Mesenchymal stem cell (in vitro differentiated cells and primary cell): Measurements from ENCODE around the gene LDLRAD2.
A peak's percentile ranks its signal among the peaks of the same experiment; 100 is the strongest.

Source experiments
- DNase-seq: peaks from one replicate; pipeline ENCODE4 v3.0.0-alpha.2; 2013
- H2AFZ ChIP-seq: one replicate; pipeline ENCODE4 v1.6.1; 2013; ENCODE audit warnings: low read depth, mild to moderate bottlenecking, control low read depth, inconsistent platforms, low read length, moderate library complexity
- H2AK5ac ChIP-seq: 2 replicates; pipeline ENCODE4 v1.6.1; 2013; ENCODE audit warnings: low read length, moderate library complexity, mild to moderate bottlenecking, inconsistent platforms; ENCODE audit not compliant: severe bottlenecking
- H2BK120ac ChIP-seq: one replicate; pipeline ENCODE4 v1.6.1; 2013; ENCODE audit warnings: low read depth, mild to moderate bottlenecking, inconsistent platforms, low read length, moderate library complexity
- H2BK12ac ChIP-seq, 2 experiments: one replicate each; pipeline ENCODE4 v1.6.1; 2013; ENCODE audit warnings: inconsistent platforms in 2 of 2, low read length in 2 of 2, mild to moderate bottlenecking in 2 of 2, moderate library complexity in 2 of 2, control low read depth in 1 of 2
- H2BK15ac ChIP-seq: one replicate; pipeline ENCODE4 v1.6.1; 2013; ENCODE audit warnings: mild to moderate bottlenecking, low read depth, inconsistent platforms; ENCODE audit not compliant: poor library complexity, severe bottlenecking
- H2BK5ac ChIP-seq: 2 replicates; pipeline ENCODE4 v1.6.1; 2013; ENCODE audit warnings: low read depth, mild to moderate bottlenecking, low read length, control low read depth, inconsistent platforms; ENCODE audit not compliant: poor library complexity, severe bottlenecking
- H3K14ac ChIP-seq, 2 experiments: one replicate each; pipeline ENCODE4 v1.6.1; 2013; ENCODE audit warnings: inconsistent platforms in 2 of 2, low read length in 2 of 2, control low read depth in 1 of 2, mild to moderate bottlenecking in 1 of 2, moderate library complexity in 1 of 2
- H3K18ac ChIP-seq, 2 experiments: one replicate each; pipeline ENCODE4 v1.6.1; 2013; ENCODE audit warnings: inconsistent platforms in 2 of 2, low read length in 2 of 2, control low read depth in 1 of 2, low read depth in 1 of 2, mild to moderate bottlenecking in 1 of 2
- H3K23ac ChIP-seq, 2 experiments: one replicate each; pipeline ENCODE4 v1.6.1; 2013; ENCODE audit warnings: inconsistent platforms in 2 of 2, low read length in 2 of 2, mild to moderate bottlenecking in 2 of 2, moderate library complexity in 2 of 2, control low read depth in 1 of 2
- H3K27ac ChIP-seq: 2 replicates; pipeline ENCODE4 v1.5.1; 2013; ENCODE audit warnings: mild to moderate bottlenecking, moderate library complexity, low read length, control low read depth, inconsistent platforms; ENCODE audit not compliant: poor library complexity, severe bottlenecking
- H3K27me3 ChIP-seq, 2 experiments: 2 replicates each; pipeline versions ENCODE4 v1.6.1 to v1.7.0; 2013; ENCODE audit warnings: low read length in 2 of 2, mild to moderate bottlenecking in 2 of 2, moderate library complexity in 2 of 2, control low read depth in 1 of 2, inconsistent platforms in 1 of 2; ENCODE audit not compliant: control insufficient read depth in 1 of 2, insufficient read depth in 1 of 2
- H3K36me3 ChIP-seq, 2 experiments: 2 replicates each; pipeline versions ENCODE4 v1.6.1 to v1.7.0; 2013; ENCODE audit warnings: low read length in 2 of 2, control low read depth in 1 of 2, inconsistent platforms in 1 of 2, low read depth in 1 of 2, mild to moderate bottlenecking in 1 of 2; ENCODE audit not compliant: insufficient read depth in 2 of 2, control insufficient read depth in 1 of 2
- H3K4ac ChIP-seq, 2 experiments: one replicate each; pipeline ENCODE4 v1.6.1; 2013; ENCODE audit warnings: inconsistent platforms in 2 of 2, low read length in 2 of 2, mild to moderate bottlenecking in 2 of 2, moderate library complexity in 2 of 2, control low read depth in 1 of 2, low read depth in 1 of 2
- H3K4me1 ChIP-seq: 2 replicates; pipeline ENCODE4 v1.6.1; 2013; ENCODE audit warnings: low read depth, low read length, control low read depth; ENCODE audit not compliant: control insufficient read depth, insufficient read depth
- H3K4me2 ChIP-seq: 2 replicates; pipeline ENCODE4 v1.6.1; 2013; ENCODE audit warnings: low read length, mild to moderate bottlenecking, inconsistent platforms; ENCODE audit not compliant: poor library complexity, severe bottlenecking
- H3K4me3 ChIP-seq, 2 experiments: 2 replicates each; pipeline versions ENCODE4 v1.5.1 to v1.7.0; 2013; ENCODE audit warnings: low read length in 2 of 2, mild to moderate bottlenecking in 2 of 2, control low read depth in 1 of 2, low read depth in 1 of 2; ENCODE audit not compliant: insufficient read depth in 1 of 2
- H3K79me1 ChIP-seq: replicated peaks from 2 replicates; pipeline ENCODE4 v1.6.1; 2013; ENCODE audit warnings: mild to moderate bottlenecking, control low read depth, low read length, inconsistent platforms; ENCODE audit not compliant: poor library complexity, severe bottlenecking
- H3K9ac ChIP-seq: 2 replicates; pipeline ENCODE4 v1.7.0; 2013; ENCODE audit warnings: mild to moderate bottlenecking, low read length, moderate library complexity
- H3K9me3 ChIP-seq: 2 replicates; pipeline ENCODE4 v1.7.0; 2013; ENCODE audit warnings: mild to moderate bottlenecking, low read length; ENCODE audit not compliant: control insufficient read depth
- H4K8ac ChIP-seq: one replicate; pipeline ENCODE4 v1.6.1; 2013; ENCODE audit warnings: inconsistent platforms, mild to moderate bottlenecking, low read length, moderate library complexity
- H4K91ac ChIP-seq: one replicate; pipeline ENCODE4 v1.6.1; 2013; ENCODE audit warnings: mild to moderate bottlenecking, low read length, inconsistent platforms
- WGBS: methylation state at CpG from one replicate; pipeline ENCODE4 v1.1.7; 2013; ENCODE audit warnings: mixed read lengths; 5-methylcytosine and 5-hydroxymethylcytosine counted together

LDLRAD2 gene

DNA sequence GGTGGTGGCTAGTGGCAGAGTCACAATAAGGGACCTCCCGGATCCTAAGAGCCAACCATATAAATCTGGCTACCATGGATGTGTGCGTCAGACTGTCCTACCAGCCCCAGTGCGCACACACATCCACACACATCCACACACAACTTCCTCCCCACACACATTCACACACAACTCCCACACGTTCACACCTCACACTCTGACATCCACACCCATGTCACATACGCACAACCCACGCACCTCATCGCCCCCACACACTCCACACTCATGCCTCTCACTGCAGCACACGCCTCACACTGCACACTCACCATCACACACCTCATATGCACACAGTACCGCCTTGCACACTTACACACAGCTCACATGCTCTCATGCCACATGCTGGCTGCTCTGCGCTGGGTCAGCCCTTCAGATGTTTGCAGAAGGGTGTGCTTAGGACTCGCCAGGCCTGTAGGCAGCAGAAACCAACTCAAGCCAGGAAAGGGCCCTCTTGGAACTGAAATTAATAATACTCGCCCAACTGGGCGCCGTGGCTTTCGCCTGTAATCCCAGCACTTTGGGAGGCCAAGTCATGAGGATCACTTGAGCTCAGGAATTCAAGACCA is 3.0 kb downstream of the LDLRAD2 start:
- Histone ChIP-seq H2BK120ac (no peak overlapping the region), H2BK5ac (no peak overlapping the region)

DNA sequence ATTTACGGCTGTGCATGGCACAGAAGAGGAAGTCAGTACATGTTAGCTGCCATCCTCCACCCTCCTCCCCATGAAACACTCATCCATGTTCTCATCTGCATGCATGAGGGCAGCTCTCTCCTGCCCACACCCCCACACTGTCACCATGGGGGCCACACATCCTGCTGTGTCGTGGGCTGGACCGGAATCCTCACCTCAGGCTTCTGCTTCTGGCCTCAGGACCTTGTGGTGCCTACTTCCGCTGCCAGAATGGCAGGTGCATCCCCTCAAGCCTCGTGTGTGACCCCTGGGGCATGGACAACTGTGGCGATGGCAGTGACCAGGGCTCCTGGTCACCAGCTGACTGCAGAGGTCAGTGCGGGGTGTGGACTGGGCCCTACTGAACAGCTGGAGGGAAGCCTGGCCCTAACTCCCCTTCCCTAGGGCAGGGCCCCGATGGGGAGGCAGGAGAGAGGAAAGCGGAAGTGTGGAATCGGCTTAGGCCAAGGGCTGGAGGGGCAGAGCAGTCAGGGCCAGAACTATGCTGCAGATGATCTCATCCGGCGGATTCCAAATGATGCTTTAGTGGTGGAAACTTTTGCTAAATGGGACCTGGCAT is 3.8 kb downstream of the LDLRAD2 start:
- Histone ChIP-seq H2BK5ac (no peak overlapping the region), H3K36me3 (peaks cover 10 to 15% of the 10 kb centered on the region in 2 experiments), H3K23ac (no peak overlapping the region), H3K9ac (peak overlapping the region; percentile 13), H3K18ac (no peak overlapping the region), H2BK15ac (peak overlapping the region; percentile 41), H4K91ac (no peak overlapping the region), H3K4me2 (no peak overlapping the region), H3K14ac (no peak overlapping the region), H3K4me1 (peaks cover 24% of the 10 kb centered on the region), H2BK120ac (no peak overlapping the region), H3K4ac (no peak overlapping the region), H2AFZ (no peak overlapping the region), H3K79me1 (no peaks in the 10 kb centered on the region), H4K8ac (no peak overlapping the region), H3K4me3 (no peak overlapping the region), H3K27me3 (no peaks in the 10 kb centered on the region), H2AK5ac (peak overlapping the region; percentile 80), H2BK12ac (no peak overlapping the region), H3K9me3 (no peaks in the 10 kb centered on the region), H3K27ac (peak overlapping the region; percentile 13)
- WGBS = 92% methylated on average over 12 of the region's 12 CpGs
- peak; percentile 14 for DNase-seq

More for the DNA sequence above, 3.0 kb downstream of the LDLRAD2 start:
- Histone ChIP-seq H3K36me3 (peaks cover 7 to 9% of the 10 kb centered on the region in 2 experiments), H3K4me3 (no peak overlapping the region), H2BK15ac (no peak overlapping the region), H3K9ac (no peak overlapping the region), H2AK5ac (no peak overlapping the region), H2BK12ac (no peak overlapping the region), H3K4ac (peak overlapping the region in 1 of 2 experiments; percentile 31), H3K4me2 (no peak overlapping the region), H3K79me1 (no peaks in the 10 kb centered on the region), H3K27ac (no peak overlapping the region), H2AFZ (no peak overlapping the region), H4K8ac (peak overlapping the region; percentile 89), H3K18ac (peak overlapping the region in 1 of 2 experiments; percentile 55), H3K14ac (peak overlapping the region in 1 of 2 experiments; percentile 24), H3K23ac (no peak overlapping the region), H4K91ac (no peak overlapping the region), H3K9me3 (no peaks in the 10 kb centered on the region), H3K27me3 (no peaks in the 10 kb centered on the region), H3K4me1 (peaks cover 24% of the 10 kb centered on the region)
- DNase-seq = no peak
- WGBS = 98% methylated on average over 15 of the region's 15 CpGs

DNA sequence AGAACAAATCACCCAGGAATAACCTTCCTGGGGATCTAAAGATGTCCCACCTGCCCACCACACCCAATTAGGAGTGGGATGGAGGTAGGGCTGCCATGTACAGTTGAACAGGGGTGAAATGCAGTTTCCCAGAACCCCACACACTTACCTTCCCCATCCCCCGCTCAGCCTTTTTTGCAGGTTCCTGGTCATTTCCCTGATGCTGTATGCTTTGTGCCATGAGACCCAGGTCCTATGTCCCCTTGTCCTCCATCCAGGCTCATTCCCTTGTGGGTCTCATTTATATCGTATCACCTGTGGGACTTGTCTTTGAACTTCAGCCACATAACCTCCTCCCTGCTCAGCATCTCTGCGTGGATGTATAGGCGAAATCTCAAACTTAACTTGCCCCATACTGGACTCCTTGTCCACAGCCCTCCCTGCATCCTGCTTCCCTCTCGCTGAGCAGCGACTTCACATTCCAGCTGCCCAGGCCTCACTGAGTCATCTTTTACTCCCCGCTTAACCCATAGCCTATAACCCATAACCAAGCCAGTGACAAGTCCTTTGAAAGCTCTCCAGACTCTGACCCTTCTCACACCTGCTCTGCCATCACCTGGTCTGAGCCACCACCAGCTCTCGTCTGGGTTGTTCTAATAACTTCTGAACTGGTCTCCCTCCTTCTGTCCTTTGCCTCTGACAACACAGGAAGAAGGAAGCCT is 4.7 kb downstream of the LDLRAD2 start:
- no peaks in the 10 kb centered on the region for H3K9me3 ChIP-seq
- peak overlapping the region; percentile 13 for H3K9ac ChIP-seq
- no peak overlapping the region for H2BK12ac ChIP-seq
- H2BK15ac ChIP-seq = no peak overlapping the region
- no peak overlapping the region for H2BK120ac ChIP-seq
- H3K27me3 ChIP-seq = no peaks in the 10 kb centered on the region
- H3K14ac ChIP-seq = no peak overlapping the region
- DNase-seq = peak; percentile 80
- H2AFZ ChIP-seq = no peak overlapping the region
- H2BK5ac ChIP-seq = peak overlapping the region; percentile 20
- H3K4me2 ChIP-seq = no peak overlapping the region
- H2AK5ac ChIP-seq = peak overlapping the region; percentile 77
- H3K36me3 ChIP-seq = peaks cover 19 to 24% of the 10 kb centered on the region in 2 experiments
- peak overlapping the region; percentile 54 for H4K8ac ChIP-seq
- H4K91ac ChIP-seq = peak overlapping the region; percentile 28
- H3K4me3 ChIP-seq = peak overlapping the region in 1 of 2 experiments; percentile 16
- H3K23ac ChIP-seq = no peak overlapping the region
- H3K4ac ChIP-seq = no peak overlapping the region
- H3K27ac ChIP-seq = peak overlapping the region; percentile 64
- peaks cover 24% of the 10 kb centered on the region for H3K4me1 ChIP-seq
- no peaks in the 10 kb centered on the region for H3K79me1 ChIP-seq
- no peak overlapping the region for H3K18ac ChIP-seq
- 46% methylated on average over 8 of the region's 8 CpGs for WGBS

DNA sequence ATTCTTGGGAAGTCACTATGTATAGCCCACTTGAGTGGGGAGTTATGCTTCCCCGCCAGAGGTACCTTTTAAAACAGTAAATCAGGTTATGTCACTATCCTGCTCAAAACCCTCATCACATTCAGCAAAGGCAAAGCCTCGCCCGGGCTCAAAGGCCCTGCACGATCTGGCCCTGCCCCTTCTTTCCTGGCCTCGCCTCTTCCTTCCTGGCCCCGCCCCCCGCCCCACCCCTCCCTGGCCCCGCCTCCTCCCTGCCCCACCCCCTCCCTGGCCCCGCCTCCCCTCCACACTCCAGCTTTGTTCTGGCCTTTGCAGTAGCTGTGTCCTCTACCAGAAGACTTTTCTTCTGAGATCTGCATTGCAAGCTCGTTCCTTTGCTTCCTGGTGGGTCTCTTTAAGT is 6.6 kb downstream of the LDLRAD2 start:
- no peak overlapping the region for H3K4ac ChIP-seq
- H3K18ac ChIP-seq = no peak overlapping the region
- no peak overlapping the region for H4K91ac ChIP-seq
- H3K27ac ChIP-seq = no peak overlapping the region
- no peak overlapping the region for H2AFZ ChIP-seq
- H3K36me3 ChIP-seq = peaks cover 38 to 43% of the 10 kb centered on the region in 2 experiments
- no peaks in the 10 kb centered on the region for H3K27me3 ChIP-seq
- no peaks in the 10 kb centered on the region for H3K9me3 ChIP-seq
- H4K8ac ChIP-seq = no peak overlapping the region
- H2BK120ac ChIP-seq = no peak overlapping the region
- H3K23ac ChIP-seq = no peak overlapping the region
- H3K4me3 ChIP-seq = no peak overlapping the region
- peak overlapping the region; percentile 61 for H2AK5ac ChIP-seq
- no peak overlapping the region for H3K14ac ChIP-seq
- no peak overlapping the region for H3K9ac ChIP-seq
- peaks cover under 1% of the 10 kb centered on the region for H3K79me1 ChIP-seq
- no peak overlapping the region for H2BK5ac ChIP-seq
- H3K4me2 ChIP-seq = no peak overlapping the region
- peaks cover 24% of the 10 kb centered on the region for H3K4me1 ChIP-seq
- WGBS = 45% methylated on average over 7 of the region's 10 CpGs
- DNase-seq = peak; percentile 26
- H2BK12ac ChIP-seq = no peak overlapping the region
- no peak overlapping the region for H2BK15ac ChIP-seq
